Neutrophil (primary cell): ENCODE data around the gene MKLN1.

Experiments used
- H3K27ac ChIP-seq: fragments of 200-600 bp; sonication (generic); 2 replicates; pipeline ENCODE4 v1.5.1; 2016; ENCODE audit warnings: mild to moderate bottlenecking, moderate library complexity
- H3K27me3 ChIP-seq: fragments of 200-600 bp; sonication (generic); 2 replicates; pipeline ENCODE4 v1.6.0; 2016; ENCODE audit warnings: mild to moderate bottlenecking
- H3K36me3 ChIP-seq: fragments of 200-600 bp; sonication (generic); 2 replicates; pipeline ENCODE4 v1.5.1; 2017
- H3K4me1 ChIP-seq, 2 experiments: fragments of 200-600 bp in 1 of 2; sonication (generic) in 1 of 2; 1 replicate in 1 of 2; 2 replicates in 1 of 2; pipeline versions ENCODE4 v1.5.1 to v1.6.1; 2013 to 2016; ENCODE audit warnings: low read depth in 1 of 2, low read length in 1 of 2, mild to moderate bottlenecking in 1 of 2, moderate library complexity in 1 of 2; ENCODE audit not compliant: control insufficient read depth in 1 of 2, insufficient read depth in 1 of 2
- H3K4me3 ChIP-seq, 2 experiments: fragments of 200-600 bp in 1 of 2; sonication (generic) in 1 of 2; 1 replicate in 1 of 2; 2 replicates in 1 of 2; pipeline ENCODE4 v1.5.1; 2013 to 2016; ENCODE audit warnings: low read depth in 1 of 2, low read length in 1 of 2, mild to moderate bottlenecking in 1 of 2, moderate library complexity in 1 of 2
- H3K9me3 ChIP-seq: fragments of 200-600 bp; sonication (generic); 2 replicates; pipeline ENCODE4 v1.5.1; 2016
- TF ChIP-seq, protein P1 (sequence below): fragments of 200-600 bp; sonication (generic); IDR thresholded peaks from 2 replicates; pipeline ENCODE4 v1.5.1; 2016; ENCODE audit warnings: antibody characterized with exemption

MKLN1 gene

GRCh38 chr7:131298608-131298992 lies 29.1 kb upstream of the MKLN1 start:
- no peak overlapping the region for H3K4me3 ChIP-seq
- H3K36me3 ChIP-seq: no peaks in the 10 kb centered on the region
- H3K9me3 ChIP-seq: no peaks in the 10 kb centered on the region
- H3K27ac ChIP-seq: no peak overlapping the region
- H3K27me3 ChIP-seq: no peaks in the 10 kb centered on the region
- TF ChIP-seq, protein P1, sequence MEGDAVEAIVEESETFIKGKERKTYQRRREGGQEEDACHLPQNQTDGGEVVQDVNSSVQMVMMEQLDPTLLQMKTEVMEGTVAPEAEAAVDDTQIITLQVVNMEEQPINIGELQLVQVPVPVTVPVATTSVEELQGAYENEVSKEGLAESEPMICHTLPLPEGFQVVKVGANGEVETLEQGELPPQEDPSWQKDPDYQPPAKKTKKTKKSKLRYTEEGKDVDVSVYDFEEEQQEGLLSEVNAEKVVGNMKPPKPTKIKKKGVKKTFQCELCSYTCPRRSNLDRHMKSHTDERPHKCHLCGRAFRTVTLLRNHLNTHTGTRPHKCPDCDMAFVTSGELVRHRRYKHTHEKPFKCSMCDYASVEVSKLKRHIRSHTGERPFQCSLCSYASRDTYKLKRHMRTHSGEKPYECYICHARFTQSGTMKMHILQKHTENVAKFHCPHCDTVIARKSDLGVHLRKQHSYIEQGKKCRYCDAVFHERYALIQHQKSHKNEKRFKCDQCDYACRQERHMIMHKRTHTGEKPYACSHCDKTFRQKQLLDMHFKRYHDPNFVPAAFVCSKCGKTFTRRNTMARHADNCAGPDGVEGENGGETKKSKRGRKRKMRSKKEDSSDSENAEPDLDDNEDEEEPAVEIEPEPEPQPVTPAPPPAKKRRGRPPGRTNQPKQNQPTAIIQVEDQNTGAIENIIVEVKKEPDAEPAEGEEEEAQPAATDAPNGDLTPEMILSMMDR: no peak
- no peaks in the 10 kb centered on the region for H3K4me1 ChIP-seq

DNA sequence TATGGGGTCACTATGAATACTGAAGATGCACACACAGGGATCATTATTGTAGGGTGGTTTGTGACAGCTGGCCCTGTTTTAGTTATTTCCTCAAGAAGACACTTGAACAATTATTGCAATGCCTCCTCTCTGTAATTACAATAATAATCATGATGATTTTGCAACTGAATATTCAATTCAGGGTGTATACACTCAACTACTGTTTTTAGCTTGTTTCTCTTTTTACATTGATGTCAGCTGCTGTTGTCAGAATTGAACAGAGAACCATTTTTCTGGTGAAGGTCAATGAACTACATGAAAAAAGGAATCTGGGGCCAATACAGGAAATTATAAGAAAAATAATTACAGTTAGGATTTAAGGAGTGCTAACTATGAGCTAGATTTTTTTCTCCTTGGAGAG lies 28.6 kb upstream of the MKLN1 start:
- Histone ChIP-seq H3K4me1 (no peaks in the 10 kb centered on the region), H3K4me3 (no peak overlapping the region), H3K36me3 (no peaks in the 10 kb centered on the region), H3K27me3 (no peaks in the 10 kb centered on the region), H3K9me3 (no peaks in the 10 kb centered on the region), H3K27ac (no peak overlapping the region)
- TF ChIP-seq, protein P1: no peak

DNA sequence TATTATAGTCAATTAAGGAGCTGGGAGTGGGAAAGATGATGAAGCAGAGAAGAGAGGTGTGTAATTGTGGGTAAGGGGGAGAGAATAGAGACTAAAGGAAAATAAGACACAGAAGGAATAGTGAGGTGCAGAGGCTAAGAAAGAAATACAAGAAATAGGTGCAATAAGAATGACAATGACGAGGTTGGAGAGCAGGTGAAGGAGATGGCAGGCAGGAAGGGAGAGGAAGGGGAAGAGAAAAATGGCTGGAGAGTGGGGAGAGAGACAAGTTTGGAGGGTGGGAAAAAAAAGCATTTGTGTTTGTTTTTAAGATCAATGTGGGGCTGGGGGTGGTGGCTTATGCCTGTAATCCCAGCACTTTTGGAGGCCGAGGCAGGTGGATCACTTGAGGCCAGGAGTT lies 27.6 kb upstream of the MKLN1 start:
- H3K36me3 ChIP-seq: no peaks in the 10 kb centered on the region
- H3K4me1 ChIP-seq: no peaks in the 10 kb centered on the region
- H3K27me3 ChIP-seq: no peaks in the 10 kb centered on the region
- no peaks in the 10 kb centered on the region for H3K9me3 ChIP-seq
- TF ChIP-seq, protein P1: no peak
- no peak overlapping the region for H3K27ac ChIP-seq
- no peak overlapping the region for H3K4me3 ChIP-seq

- Histone ChIP-seq H3K4me1 (no peaks in the 10 kb centered on the region), H3K27ac (no peak overlapping the region), H3K36me3 (no peaks in the 10 kb centered on the region), H3K4me3 (no peak overlapping the region), H3K27me3 (no peaks in the 10 kb centered on the region), H3K9me3 (no peaks in the 10 kb centered on the region)
- TF ChIP-seq, protein P1: no peak
Measured at GRCh38 chr7:131300572-131301466, 26.9 kb upstream of the MKLN1 start.

DNA sequence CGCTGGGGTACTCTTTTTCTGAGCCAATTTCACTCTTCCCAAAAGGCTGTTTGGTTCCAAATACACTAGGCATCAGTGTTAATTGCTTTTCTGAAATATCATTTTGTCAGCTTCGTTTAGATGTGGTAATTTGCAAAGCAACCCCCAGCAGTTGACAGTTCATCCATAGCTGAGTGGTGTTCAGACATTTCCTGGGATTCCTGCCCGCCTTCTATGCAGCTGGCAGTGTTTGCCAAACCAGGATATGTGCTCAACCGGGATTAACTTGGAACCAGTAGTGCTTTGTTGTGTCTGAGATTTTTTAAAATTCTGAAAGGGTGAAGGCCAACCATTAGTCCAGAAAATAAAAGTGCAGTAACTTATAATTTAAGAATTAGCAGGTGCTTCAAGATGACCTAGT lies 25.2 kb upstream of the MKLN1 start:
- H3K4me1 ChIP-seq: no peaks in the 10 kb centered on the region
- TF ChIP-seq, protein P1: no peak
- no peaks in the 10 kb centered on the region for H3K27me3 ChIP-seq
- H3K36me3 ChIP-seq: no peaks in the 10 kb centered on the region
- no peaks in the 10 kb centered on the region for H3K9me3 ChIP-seq
- no peak overlapping the region for H3K27ac ChIP-seq
- H3K4me3 ChIP-seq: no peak overlapping the region
